GM23338 (cell line): Measurements from ENCODE around the gene F7. TPM values are rescaled to one million over a fixed set of nuclear protein-coding genes. Genes with fewer than 3 reads are reported as not detected.
A peak's percentile ranks its signal among the peaks of the same experiment; 100 is the strongest.

Experiments used
- ATAC-seq: fragments of 200-7000 bp; cut with Tn5 transposase; 3 replicates; pipeline ENCODE4 v1.9.1; 2020
- DNase-seq: peaks from one replicate; pipeline ENCODE4 v3.0.0-alpha.2; 2015; ENCODE audit warnings: low spot score
- H2AFZ ChIP-seq: fragments of 200-600 bp; sonication (generic); 2 replicates; pipeline ENCODE4 v1.8.0; 2016; ENCODE audit warnings: antibody characterized with exemption, mild to moderate bottlenecking, moderate library complexity
- H3F3A ChIP-seq: fragments of 200-600 bp; sonication (generic); replicated peaks from 2 replicates; pipeline ENCODE4 v1.8.0; 2017; ENCODE audit warnings: antibody characterized with exemption, mixed run types, low read depth
- H3K27ac ChIP-seq: fragments of 200-600 bp; sonication (generic); 2 replicates; pipeline ENCODE4 v1.6.1; 2016; ENCODE audit warnings: low read depth
- H3K27me3 ChIP-seq: fragments of 200-600 bp; sonication (generic); 2 replicates; pipeline ENCODE4 v1.8.0; 2016; ENCODE audit warnings: mild to moderate bottlenecking, mixed run types, moderate library complexity; ENCODE audit not compliant: insufficient read depth
- H3K36me3 ChIP-seq: fragments of 200-600 bp; sonication (generic); 2 replicates; pipeline ENCODE4 v1.8.0; 2016; ENCODE audit warnings: mild to moderate bottlenecking; ENCODE audit not compliant: insufficient read depth
- H3K4me1 ChIP-seq: fragments of 200-600 bp; sonication (generic); 2 replicates; pipeline ENCODE4 v1.8.0; 2016; ENCODE audit warnings: mild to moderate bottlenecking, moderate library complexity; ENCODE audit not compliant: insufficient read depth
- H3K4me2 ChIP-seq: fragments of 200-600 bp; sonication (generic); 2 replicates; pipeline ENCODE4 v1.7.1; 2017; ENCODE audit warnings: mixed run types
- H3K4me3 ChIP-seq: fragments of 200-600 bp; sonication (generic); 2 replicates; pipeline ENCODE4 v1.6.1; 2016; ENCODE audit warnings: mixed run types
- H3K79me2 ChIP-seq: fragments of 200-600 bp; sonication (generic); replicated peaks from 2 replicates; pipeline ENCODE4 v1.8.0; 2017; ENCODE audit warnings: mild to moderate bottlenecking; ENCODE audit not compliant: insufficient read depth
- H3K9me2 ChIP-seq: fragments of 200-600 bp; sonication (generic); 2 replicates; pipeline ENCODE4 v1.8.0; 2017; ENCODE audit not compliant: insufficient read depth
- H4K20me1 ChIP-seq: fragments of 200-600 bp; sonication (generic); replicated peaks from 2 replicates; pipeline ENCODE4 v1.8.0; 2017; ENCODE audit warnings: mild to moderate bottlenecking; ENCODE audit not compliant: insufficient read depth
- H3K27ac Mint-ChIP-seq: 2 replicates; pipeline ENCODE4 v1.8.0; 2020; ENCODE audit warnings: inconsistent platforms, mild to moderate bottlenecking, moderate library complexity, mixed read lengths
- H3K27me3 Mint-ChIP-seq: 3 replicates; pipeline ENCODE4 v1.8.0; 2022; ENCODE audit warnings: low read depth, mild to moderate bottlenecking, moderate library complexity, mixed read lengths, inconsistent platforms; ENCODE audit not compliant: insufficient read depth, poor library complexity
- H3K36me3 Mint-ChIP-seq: 3 replicates; pipeline ENCODE4 v1.8.0; 2021; ENCODE audit warnings: low read depth, mild to moderate bottlenecking, inconsistent platforms, moderate library complexity, mixed read lengths
- H3K4me1 Mint-ChIP-seq: 3 replicates; pipeline ENCODE4 v1.8.0; 2020; ENCODE audit warnings: mild to moderate bottlenecking, inconsistent platforms, mixed read lengths
- H3K4me3 Mint-ChIP-seq: 3 replicates; pipeline ENCODE4 v1.8.0; 2021; ENCODE audit warnings: moderate library complexity, mild to moderate bottlenecking, inconsistent platforms, mixed read lengths
- H3K9me3 Mint-ChIP-seq: 3 replicates; pipeline ENCODE4 v1.8.0; 2020; ENCODE audit warnings: moderate library complexity, mild to moderate bottlenecking, inconsistent platforms, mixed read lengths
- ETS1 ChIP-seq: IDR thresholded peaks from 2 replicates; pipeline ENCODE4 v1.6.1; 2016; ENCODE audit warnings: antibody characterized with exemption
- EZH2 ChIP-seq: fragments of 200-600 bp; sonication (generic); IDR thresholded peaks from one replicate; pipeline ENCODE4 v1.8.0; 2017; ENCODE audit warnings: antibody characterized with exemption, mild to moderate bottlenecking, low read depth; ENCODE audit not compliant: unreplicated experiment
- JUNB ChIP-seq: IDR thresholded peaks from one replicate; pipeline ENCODE4 v1.6.1; 2016; ENCODE audit warnings: antibody characterized with exemption; ENCODE audit not compliant: unreplicated experiment
- NANOG ChIP-seq: IDR thresholded peaks from 2 replicates; pipeline ENCODE4 v1.6.1; 2016; ENCODE audit warnings: antibody characterized with exemption, borderline replicate concordance
- POLR2AphosphoS5 ChIP-seq: IDR thresholded peaks from 2 replicates; pipeline ENCODE4 v1.6.1; 2016; ENCODE audit warnings: antibody characterized with exemption, low read depth
- ZNF331 ChIP-seq: fragments of 250-450 bp; sonication (Bioruptor Pico); IDR thresholded peaks from 2 replicates; pipeline ENCODE4 v1.5.0; 2020; ENCODE audit warnings: low read depth, mild to moderate bottlenecking, moderate library complexity
- polyA plus RNA-seq: library from polyadenylated mRNA; unstranded; fragments of >200 nt; fragmentation: Nextera tagmentation; extraction: Ambion mirVana; gene quantifications from 2 replicates; pipeline ENCODE4 v1.2.1, GENCODE V29; 2016
- total RNA-seq: library from RNA; depleted of rRNA; stranded (reverse); fragments of >200 nt; shearing (Covaris generic); gene quantifications from 2 replicates; pipeline ENCODE4 v1.2.3, GENCODE V29; 2014

The F7 gene
- total and polyA plus RNA-seq, 2 experiments from 2014 or later, result 0.16 to 0.24 TPM

- no peak for TF ChIP-seq NANOG
Observed at GRCh38 chr13:113152691-113152983, 47.0 kb downstream of the F7 start (continued).

GRCh38 chr13:113152984-113153809 is 47.6 kb downstream of the F7 start:
- H3K9me3 Mint-ChIP-seq, result peaks cover 3% of the 10 kb centered on the region; the same call in 1 of the 3 replicates
- H4K20me1 ChIP-seq, result no peaks in the 10 kb centered on the region
- H3K36me3 ChIP-seq, result no peaks in the 10 kb centered on the region
- H3K27me3 ChIP-seq, result peaks cover 22% of the 10 kb centered on the region
- DNase-seq (peak; percentile 73), ATAC-seq (peak; percentile 73)
- H3K4me1 ChIP-seq, result peaks cover 5% of the 10 kb centered on the region; the same call in 1 of the 2 replicates
- peak overlapping the region; percentile 72 for H3K4me3 ChIP-seq
- H3K27ac ChIP-seq, result no peak overlapping the region
- H3K27ac Mint-ChIP-seq, result no peak overlapping the region
- TF ChIP-seq ETS1 (no peak), EZH2 (peak; percentile 36)
- H3K27me3 Mint-ChIP-seq, result peaks cover 27% of the 10 kb centered on the region
- no peaks in the 10 kb centered on the region for H3K9me2 ChIP-seq
- peak overlapping the region; percentile 92 for H2AFZ ChIP-seq
- no peaks in the 10 kb centered on the region; the same call in 2 of the 3 replicates for H3K36me3 Mint-ChIP-seq
- no peaks in the 10 kb centered on the region for H3K79me2 ChIP-seq
- H3K4me1 Mint-ChIP-seq, result peaks cover 23% of the 10 kb centered on the region
- peak overlapping the region; percentile 97 for H3K4me2 ChIP-seq
- H3K4me3 Mint-ChIP-seq, result peak overlapping the region; percentile 66
- H3F3A ChIP-seq, result peaks cover 17% of the 10 kb centered on the region

GRCh38 chr13:113153810-113154748 is 48.5 kb downstream of the F7 start:
- Histone ChIP-seq H2AFZ (peak overlapping the region; percentile 92), H3K27me3 (peaks cover 22% of the 10 kb centered on the region), H3K9me2 (no peaks in the 10 kb centered on the region), H4K20me1 (no peaks in the 10 kb centered on the region), H3K4me3 (peak overlapping the region; percentile 72), H3F3A (peaks cover 17% of the 10 kb centered on the region), H3K4me2 (peak overlapping the region; percentile 97), H3K36me3 (no peaks in the 10 kb centered on the region), H3K4me1 (peaks cover 11% of the 10 kb centered on the region; the same call in 1 of the 2 replicates), H3K27ac (peak overlapping the region; percentile 63; the same call in 1 of the 2 replicates), H3K79me2 (no peaks in the 10 kb centered on the region)
- DNase-seq (peak; percentile 64), ATAC-seq (peak; percentile 10)
- Mint-ChIP-seq H3K36me3 (no peaks in the 10 kb centered on the region; the same call in 2 of the 3 replicates), H3K27ac (no peak overlapping the region), H3K4me1 (peaks cover 32% of the 10 kb centered on the region), H3K4me3 (peak overlapping the region; percentile 66), H3K27me3 (peaks cover 27% of the 10 kb centered on the region), H3K9me3 (peaks cover 3% of the 10 kb centered on the region; the same call in 1 of the 3 replicates)
- TF ChIP-seq POLR2AphosphoS5 (peak; percentile 62), JUNB (no peak), ZNF331 (CRISPR knock-in tag) (no peak)
